NCI-H69 (cell line): Measurements from ENCODE around the gene LPIN1.
A peak's percentile ranks its signal among the peaks of the same experiment; 100 is the strongest.
"Not testable (repeated sequence)": the region's sequence is repeated elsewhere in the genome, so short reads cannot be mapped to it uniquely, and the experiment has no call there.

Source experiments
- DNase-seq: peaks from one replicate; lab custom pipeline; 2025; lab: John Stamatoyannopoulos, UW

The LPIN1 gene

DNA sequence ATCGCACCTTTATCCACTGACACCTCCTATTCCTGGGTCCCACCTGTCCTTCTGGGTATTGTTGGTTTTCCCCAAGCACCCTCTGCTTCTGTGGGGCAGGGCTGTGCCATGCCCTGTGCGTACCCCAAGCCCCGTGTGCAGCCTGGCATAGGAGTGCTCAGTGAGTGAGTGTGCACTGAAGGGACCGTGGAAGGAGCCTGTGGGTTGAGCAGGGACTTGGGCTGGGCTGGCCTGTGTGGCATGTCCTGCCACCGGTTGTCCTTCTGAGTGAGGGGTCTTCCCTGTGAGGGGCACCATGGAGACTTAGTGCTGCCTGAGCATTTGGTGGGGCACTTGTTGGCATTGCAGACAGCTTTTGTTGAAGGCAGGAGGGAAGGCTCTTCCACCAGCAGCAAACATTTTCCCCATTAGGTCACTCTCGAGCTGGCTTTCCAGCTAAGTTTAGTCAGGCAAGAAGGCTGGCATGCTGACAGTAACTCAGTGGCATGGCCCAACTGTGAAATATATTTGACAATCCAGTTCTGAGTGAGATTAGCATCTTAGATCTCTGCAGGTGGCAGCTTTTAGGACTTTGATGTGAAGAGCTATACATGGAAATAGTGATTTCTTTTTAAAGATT, 64.7 kb downstream of the LPIN1 start:
- no peak for DNase-seq

DNA sequence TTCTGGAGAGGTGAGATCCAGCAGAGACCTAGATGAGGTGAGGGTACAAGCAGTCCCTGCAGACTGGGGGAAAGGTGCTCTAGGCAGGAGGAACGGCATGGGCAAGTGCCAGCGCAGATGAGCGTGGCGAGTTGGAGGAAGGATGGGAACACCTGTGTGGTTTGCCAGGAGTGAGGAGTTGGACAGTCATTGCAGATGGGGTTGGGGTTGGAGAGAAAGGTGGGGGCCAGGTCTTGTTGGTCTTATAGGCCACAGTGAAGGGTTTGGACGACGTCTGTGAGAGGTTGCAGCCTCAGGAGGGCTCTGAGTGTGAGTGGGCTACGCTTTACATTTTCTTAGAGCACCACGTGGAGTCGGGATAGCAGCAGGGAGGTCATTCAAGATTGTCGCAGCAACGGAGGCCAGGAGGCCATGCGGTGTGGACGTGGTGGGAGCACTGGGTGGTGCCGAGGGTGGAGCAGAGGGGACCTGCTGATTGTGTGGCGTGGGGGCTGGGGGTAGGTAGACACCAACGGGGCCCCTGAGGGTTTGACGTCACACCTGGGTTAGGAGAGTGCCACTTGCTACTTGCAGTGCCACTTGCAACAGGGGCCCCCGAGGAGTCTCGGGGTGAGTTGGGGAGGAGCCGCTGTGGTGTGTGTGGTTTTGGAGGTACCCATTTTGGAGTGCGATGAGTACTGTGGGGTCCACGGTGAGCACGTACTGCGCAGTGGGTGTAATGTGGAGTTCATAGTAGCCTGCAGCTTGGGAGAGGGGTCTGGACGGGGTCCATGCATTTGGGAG, 66.2 kb downstream of the LPIN1 start:
- no peak for DNase-seq

DNA sequence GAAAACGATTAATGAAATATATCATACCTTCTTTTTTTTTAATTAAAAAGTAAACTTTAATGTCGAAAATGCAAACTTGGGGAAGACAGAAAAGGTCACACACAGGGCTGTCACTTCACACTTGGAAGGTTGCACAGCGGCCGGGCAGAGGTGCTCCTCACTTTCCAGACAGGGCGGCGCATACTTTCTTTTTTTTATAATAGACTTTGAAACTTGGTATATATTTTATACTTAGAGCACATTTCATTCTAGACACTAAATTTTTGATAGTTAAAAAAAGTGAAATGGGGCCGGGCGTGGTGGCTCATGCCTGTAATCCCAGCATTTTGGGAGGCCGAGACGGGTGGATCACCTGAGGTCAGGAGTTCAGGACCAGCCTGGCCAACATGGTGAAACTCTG, 66.9 kb downstream of the LPIN1 start:
- DNase-seq, result not testable (repeated sequence)

DNA sequence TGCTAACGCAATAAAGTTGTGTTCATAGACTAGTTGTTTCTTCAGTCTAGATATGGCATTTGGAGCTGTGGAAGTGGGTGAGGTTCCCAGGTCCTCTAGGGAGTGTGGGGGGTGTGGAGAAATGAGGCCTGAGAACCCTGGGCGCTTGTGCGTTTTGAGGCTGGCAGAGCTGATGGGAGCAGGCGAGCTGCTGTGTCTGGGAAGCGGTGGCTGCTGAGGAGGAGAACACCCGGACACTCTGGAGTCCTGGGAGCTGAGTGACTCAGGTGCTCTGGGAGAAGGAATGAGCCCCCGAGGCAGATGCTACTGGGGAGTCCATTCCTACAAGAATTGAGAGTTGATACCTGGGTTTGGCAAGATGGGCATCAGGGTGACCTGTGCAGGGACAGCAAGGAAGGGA, 67.5 kb downstream of the LPIN1 start:
- DNase-seq, result no peak

DNA sequence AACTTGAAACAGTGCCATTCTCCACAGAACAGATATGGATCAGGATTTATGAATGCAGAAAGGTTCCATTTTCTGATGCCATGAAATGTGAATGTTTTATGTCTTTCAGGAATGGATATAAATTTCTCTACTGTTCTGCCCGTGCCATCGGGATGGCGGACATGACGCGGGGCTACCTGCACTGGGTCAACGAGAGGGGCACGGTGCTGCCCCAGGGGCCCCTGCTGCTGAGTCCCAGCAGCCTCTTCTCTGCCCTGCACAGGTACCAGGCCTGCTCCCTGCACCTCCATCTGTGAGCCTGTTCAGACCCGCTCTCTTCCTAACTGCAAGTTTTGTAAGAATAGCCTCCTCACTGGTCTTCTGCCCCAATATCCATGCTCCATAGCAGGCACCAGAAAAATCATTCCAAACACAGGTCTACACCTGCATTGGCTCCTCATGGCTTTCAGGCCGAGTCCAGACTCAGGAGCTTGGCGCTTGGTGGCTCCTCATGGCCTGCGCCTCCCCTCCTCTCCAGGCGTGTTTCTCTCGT, 68.6 kb downstream of the LPIN1 start:
- DNase-seq, result no peak

DNA sequence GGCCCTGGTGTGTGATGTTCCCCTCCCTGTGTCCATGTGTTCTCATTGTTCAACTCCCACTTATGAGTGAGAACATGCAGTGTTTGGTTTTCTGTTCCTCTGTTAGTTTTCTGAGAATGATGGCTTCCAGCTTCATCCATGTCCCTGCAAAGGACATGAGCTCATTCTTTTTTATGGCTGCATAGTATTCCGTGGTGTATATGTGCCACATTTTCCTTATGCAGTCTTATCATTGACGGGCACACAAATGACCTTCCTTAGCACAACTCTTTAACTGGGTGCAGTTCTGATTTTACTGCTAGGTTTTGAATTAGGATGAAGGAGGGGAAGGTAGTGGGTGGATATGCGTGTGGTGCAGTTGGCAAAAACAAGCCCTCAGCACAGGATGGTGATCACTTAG, 70.5 kb downstream of the LPIN1 start:
- DNase-seq, result not testable (repeated sequence)

DNA sequence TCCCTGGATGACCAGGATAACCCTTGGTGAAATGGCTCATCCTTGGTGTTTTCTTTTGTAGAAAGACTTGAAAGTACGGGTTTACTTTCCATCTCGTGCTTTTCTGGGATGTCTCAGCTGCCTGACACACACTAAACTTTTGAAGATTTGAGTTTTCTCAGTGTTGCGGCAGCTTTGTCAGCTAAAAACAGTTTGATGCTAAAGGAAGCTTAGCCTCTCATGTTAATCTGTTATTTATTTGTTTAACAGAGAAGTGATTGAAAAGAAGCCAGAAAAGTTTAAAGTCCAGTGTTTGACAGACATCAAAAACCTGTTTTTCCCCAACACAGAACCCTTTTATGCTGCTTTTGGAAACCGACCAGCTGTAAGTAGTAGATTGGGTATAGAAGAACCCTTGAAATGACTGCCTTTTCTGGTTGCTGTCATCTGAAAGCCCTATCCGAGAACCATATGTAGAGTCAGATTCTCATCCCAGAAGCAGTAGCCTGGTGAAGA, 72.8 kb downstream of the LPIN1 start:
- DNase-seq, result no peak

DNA sequence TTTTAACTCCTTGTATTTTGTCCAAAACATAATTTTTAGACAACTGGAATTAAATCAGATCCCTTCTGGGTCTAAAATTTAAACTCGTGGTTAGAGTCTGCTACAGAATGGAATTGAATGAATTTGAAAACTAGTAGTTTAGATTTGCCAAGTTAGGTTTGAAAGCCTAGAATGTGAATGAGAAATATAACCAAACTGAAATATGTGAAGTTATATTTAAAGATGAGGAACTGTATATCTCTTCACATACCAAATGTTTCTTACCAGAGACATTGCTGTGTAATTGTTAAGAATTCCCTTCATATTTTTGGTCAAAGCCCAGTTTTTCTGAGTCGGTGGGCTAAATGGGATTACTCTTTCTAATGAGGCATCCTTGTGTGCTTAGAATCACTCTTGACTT, 74.2 kb downstream of the LPIN1 start:
- no peak for DNase-seq

DNA sequence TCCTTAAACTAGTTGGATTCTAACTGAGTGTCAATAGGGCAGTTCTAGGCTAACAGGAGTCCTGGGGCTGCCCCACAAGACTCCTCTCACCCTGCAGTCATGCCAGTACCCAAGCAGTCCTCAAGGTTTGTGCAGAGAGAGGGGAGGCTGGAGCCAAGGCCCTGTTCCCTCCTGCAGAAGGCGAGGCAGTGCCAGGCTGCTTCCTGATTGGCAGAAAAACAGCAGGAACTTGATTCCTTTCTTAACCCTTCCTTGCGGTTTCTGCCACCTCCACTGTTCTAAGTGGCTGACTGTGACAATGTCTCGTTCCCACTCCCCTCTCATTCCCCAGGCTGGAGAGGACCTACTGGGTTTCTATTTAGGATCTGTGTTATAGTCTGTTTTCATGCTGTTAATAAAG, 75.3 kb downstream of the LPIN1 start:
- no peak for DNase-seq

DNA sequence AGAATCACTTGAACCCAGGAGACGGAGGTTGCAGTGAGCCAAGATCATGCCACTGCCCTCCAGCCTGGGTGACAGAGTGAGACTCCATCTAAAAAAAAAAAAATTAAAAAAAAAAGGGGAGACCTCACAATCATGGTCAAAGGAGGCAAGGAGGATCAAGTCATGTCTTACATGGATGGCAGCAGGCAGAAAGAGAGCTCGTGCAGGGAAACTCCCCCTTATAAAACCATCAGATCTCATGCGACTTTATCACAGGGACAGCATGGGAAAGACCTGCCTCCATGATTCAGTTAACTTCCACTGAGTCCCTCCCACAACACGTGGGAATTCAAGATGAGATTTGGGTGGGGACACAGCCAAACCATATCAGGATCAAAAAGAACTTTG, 75.9 kb downstream of the LPIN1 start:
- DNase-seq, result not testable (repeated sequence)

DNA sequence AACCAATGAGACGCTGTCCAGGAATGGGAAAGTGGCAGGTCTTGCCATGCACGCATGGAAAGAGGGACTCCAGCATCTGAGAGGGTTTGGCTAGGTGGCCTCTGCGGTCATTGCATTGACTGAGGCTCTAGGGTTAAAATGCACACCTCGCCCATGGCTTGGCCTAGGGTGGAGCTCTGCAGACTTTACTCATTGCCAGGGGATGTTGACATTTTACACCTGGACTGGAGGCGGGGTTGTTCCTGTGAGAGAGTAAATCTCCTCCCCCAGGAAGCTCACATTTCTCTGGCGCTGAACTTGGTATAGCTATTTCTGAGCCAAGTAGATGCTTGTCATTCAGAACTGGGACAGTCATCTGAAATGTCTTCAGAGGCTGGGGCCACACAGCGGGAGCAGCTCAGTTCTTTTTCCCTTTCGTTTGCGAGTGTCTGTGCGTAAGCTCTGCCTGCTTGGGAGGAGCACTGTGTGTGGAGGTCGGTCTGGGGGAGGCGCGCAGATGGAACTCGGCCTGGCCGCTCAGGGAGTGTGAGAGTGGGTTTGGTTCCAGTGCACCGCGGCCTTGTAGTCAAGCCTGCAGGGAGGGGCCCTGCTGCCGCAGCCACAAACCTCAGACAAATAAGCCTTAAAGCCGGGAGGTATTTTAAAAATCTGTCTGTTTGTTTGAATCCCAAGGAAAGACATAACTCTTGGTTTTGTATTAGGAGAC, 76.5 kb downstream of the LPIN1 start:
- DNase-seq, result peak; percentile 7

DNA sequence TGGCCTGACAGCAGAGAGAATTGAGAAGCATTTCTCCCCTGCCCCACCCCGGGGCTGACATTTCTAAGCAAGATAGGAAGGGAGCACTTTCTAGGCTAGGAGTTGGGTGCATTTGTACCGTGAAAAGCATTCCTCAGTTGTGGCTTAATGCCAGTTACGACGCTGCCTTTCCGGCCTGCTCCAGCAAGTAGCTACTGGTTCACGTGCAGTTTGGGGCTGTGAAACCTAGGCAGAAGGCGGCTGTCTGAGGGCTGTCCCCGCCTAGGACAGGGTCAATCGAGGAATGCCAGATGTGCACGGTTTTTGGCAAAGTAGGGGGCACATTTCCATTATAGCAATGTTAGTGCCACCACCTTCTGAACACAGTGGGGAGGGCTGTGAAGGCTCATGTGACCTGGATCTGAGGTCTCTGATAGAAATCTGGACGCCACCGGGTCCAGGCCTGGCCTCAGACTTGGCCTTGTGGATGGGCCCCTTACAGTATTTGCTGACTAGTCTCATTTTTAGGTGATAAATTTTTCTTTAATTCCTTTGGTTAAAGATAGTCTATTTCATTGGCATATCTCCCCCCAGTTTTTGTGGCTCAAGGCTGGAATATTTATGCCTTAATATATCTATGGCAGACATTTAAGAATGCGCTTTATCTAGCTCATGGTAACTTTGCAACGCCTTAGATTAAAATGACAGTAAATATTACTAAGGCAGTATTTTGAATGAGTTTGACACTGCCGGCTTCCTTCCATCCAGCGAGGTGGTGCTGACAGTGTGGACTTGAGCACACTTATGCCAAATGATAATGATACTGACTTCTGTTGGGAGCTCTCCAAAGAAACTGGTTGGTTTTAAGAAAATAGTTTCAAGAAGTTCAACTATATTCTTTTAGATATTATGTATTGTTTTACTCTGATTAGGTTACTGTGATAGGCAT, 78.7 kb downstream of the LPIN1 start:
- no peak for DNase-seq

DNA sequence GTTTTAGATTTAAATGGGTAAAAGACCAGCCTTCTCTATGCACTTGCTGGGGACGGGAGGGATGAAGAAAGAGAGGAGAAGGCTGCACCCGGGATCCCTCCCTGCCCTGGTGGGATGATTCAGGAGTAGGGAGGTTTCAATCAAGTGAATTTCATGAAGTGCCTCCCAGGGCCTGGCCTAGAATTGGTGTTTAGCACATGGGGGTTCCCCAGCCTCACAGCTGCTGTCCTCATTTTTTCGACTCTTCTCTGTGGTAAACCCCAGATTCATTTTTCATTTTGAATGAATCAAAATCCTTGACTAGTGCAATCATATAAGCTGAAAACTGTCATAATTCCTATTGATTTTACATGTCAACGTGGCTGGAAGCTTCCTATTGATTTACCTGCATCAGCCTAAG, 81.1 kb downstream of the LPIN1 start:
- DNase-seq, result no peak

DNA sequence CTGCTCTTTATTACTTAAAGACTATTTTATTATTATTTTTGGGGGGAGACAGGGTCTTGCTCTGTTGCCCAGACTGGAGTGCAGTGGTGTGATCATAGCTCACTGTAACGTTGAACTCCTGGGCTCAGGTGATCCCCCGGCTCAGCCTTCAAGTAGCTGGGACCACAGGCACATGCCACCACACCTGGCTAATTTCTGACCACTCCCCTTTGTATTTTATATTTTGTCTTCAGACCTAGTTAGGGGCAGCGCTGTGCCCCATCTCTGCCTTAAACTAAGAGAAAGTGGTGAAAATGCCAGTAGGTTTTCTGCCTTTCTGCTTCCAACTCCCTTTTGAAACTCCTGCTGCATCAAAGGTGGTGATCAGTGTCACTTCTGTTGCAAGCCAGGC, 82.5 kb downstream of the LPIN1 start:
- no peak for DNase-seq

DNA sequence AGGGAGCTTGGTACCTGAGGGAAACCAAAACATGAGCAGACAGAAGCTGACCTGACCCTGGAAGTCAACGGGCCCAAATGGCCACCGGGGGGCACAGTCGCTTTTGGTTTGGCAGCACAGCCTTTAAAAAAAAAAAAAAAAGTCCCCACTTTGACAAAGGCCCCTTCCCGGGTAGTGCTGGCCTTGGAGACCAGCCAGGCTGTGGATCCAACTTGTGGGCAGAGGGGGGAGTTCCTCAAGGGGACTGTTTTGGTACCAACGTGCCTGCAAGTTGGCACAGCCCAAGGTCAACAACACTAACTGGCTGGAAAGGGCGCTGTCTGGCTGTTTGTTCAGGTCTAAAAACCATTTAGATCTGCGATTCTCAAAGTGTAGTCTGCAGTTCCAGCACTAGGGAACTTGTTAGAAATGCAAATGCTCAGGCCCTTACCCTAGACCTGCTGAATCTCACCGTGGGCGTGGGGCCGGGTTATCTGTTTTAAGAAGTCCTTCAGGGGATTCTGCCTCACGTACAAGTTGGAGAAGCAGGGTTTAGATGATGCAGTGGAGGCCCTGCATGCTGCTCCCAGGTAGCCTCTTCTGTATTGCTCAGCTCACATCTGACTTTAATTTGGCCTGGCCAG, 83.0 kb downstream of the LPIN1 start:
- DNase-seq, result peak; percentile 61

DNA sequence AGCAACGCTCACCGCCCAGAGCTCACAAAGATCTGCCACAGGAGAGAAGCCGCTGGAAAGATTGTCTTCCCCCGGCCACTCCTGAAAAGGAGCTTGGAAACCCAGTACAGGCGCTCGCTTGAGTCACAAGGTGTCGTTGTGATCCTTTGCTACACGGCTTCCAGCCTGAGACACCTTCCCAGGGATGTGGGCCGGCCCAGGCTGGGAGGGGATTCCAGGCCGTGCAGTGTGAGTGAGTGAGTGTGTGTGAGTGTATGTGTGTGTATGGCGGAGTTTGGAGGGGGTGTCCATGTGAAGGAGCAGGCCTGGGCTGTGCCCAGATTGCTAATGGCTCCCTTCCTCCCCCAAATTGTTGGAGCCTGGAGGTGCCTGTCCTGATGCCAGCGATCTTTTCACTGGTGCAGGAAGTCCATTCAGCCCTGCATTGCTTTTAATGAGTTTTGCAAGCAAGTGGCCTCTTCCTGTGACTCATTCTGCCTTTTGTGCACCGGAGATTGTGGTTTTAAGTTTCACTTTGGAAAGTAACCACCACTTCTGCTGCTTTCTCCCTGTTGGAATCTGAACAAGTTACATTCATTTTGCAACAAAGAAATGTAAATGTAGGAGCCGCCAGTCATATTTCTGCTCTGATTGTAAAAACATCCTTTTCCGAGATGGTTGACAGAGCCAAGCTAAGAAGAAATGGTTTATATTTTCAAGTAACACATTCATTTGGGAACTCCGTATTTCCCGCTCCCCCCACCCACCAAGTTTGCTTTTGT, 83.7 kb downstream of the LPIN1 start:
- peak; percentile 88 for DNase-seq

DNA sequence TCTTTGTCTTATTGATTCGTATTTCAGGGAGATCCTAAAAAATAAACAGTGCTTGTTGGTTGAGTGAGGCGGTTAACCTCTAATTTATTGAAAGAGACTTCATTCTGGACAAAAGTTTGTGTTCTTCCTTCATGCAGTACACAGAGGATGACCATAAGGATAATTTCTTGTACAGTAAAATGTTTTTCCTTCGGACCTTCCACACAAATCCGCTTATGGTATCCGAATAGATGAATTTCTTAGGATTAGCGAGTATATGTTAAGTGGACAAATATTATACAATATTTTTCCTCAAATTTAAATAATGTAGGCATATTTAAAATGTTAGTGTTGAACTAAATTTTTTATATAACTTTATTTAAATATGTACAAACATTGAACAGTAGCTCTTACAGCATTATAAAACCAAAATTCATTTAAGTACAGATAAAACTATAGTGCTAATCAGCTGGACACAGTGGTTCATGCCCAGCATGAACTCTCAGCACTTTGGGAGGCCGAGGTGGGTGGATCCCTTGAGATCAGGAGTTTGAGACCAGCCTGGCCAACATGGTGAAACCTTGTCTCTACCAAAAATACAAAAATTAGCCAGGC, 84.4 kb downstream of the LPIN1 start:
- DNase-seq, result no peak

DNA sequence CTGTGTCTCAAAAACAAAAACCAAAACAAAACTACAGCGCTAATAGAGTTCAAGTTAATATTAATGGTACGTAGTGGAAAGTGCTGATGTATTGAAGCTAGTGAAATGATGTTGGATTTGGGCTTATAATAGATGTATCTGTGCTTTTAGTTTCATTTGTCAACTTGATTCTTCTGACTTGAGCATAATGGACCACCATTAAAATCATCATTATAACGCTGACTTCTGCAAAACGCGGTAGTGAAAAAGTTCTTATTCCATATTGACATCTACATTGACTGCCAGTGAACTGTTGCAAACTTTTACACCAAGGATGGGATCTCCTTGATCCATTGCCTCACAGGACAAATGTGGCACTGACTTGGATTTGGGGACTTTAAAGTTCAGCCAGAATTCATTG, 85.0 kb downstream of the LPIN1 start:
- DNase-seq, result no peak

DNA sequence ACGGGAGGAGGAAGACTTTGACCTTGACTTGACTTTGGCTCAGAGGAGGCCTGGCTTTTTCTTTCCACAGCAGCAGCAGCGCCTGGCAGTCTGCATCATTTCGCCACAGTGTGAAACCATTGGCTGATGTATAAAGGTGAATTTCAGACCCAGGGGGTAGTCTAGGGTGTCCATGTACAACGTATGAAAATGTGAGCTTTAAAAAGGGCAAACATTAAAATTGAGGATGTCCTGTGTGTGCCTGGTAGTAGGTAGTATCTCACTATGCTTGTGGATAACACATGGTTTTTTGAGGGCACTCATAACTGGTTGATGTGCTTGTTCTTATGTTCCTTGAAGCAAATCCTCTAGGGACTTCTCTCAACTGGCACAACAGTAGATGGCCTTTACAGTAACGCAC, 86.1 kb downstream of the LPIN1 start:
- DNase-seq, result no peak

DNA sequence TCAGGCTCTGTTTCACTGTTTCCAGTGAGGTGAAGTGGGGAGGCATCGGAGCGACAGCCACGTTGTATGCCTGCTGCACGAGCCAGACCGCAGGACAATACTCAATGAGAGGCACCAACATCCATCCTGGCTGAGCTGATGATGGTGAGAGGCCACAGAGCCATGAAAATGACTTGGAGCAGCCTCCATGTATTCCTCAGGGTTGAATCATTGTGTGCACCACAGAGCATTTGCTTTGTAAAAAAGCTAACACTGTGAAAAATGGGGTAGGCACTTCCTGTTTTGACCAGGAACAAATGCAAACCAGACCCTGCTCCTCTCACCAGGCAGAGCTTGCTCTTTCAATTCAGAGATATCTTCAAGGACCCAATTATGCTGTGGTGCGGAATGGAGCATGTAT, 87.2 kb downstream of the LPIN1 start:
- no peak for DNase-seq
